OCI-LY3 (cell line): ENCODE data around the gene MED12L.

Experiments used
- CTCF ChIP-seq: fragments of 200-600, 300-600 bp; sonication (generic); IDR thresholded peaks from 2 replicates; pipeline ENCODE4 v1.5.1; 2014; ENCODE audit warnings: antibody characterized with exemption, low read length, low read depth
- EZH2phosphoT487 ChIP-seq: fragments of 200-600 bp; shearing (Covaris generic); IDR thresholded peaks from 2 replicates; pipeline ENCODE4 v1.6.1; 2018; ENCODE audit warnings: antibody characterized with exemption, mixed run types, low read depth

- TF ChIP-seq CTCF = no peak
- no peak for TF ChIP-seq EZH2phosphoT487
Observed at GRCh38 chr3:151169262-151169947, 83.9 kb downstream of the MED12L start.
